ENCODE measurements around the gene APMAP.

- TF ChIP-seq POLR2AphosphoS5 (IDR thresholded peaks at IDR 0.05; ENCODE audit: low read depth, low read length) (no peak), TAF1 (IDR thresholded peaks at IDR 0.05; ENCODE audit: borderline replicate concordance, insufficient read depth, low read length) (no peak), REST (IDR thresholded peaks at IDR 0.05; ENCODE audit: insufficient read depth in 1 of 2, low read depth in 2 of 2, low read length in 2 of 2) (no peak), SIN3A (IDR thresholded peaks at IDR 0.05; ENCODE audit: borderline replicate concordance, insufficient read depth, low read length) (no peak)
Measured at GRCh38 chr20:24962182-24962492, 30.4 kb downstream of the APMAP start.

All from PFSK-1 (cell line).